Colonic mucosa (tissue), 4 donors: Measurements from ENCODE around the gene MRTFA. TPM values are rescaled to one million over a fixed set of nuclear protein-coding genes. Genes with fewer than 3 reads are reported as not detected.
"Not testable (repeated sequence)": the region's sequence is repeated elsewhere in the genome, so short reads cannot be mapped to it uniquely, and the experiment has no call there.

Experiments used
- DNase-seq: peaks from one replicate; pipeline ENCODE4 v3.0.0-alpha.2; 2020
- H3K27ac ChIP-seq: fragments of 200-600 bp; one replicate; pipeline ENCODE4 v1.8.0; 2021
- H3K27me3 ChIP-seq: fragments of 200-600 bp; one replicate; pipeline ENCODE4 v1.8.0; 2021
- H3K36me3 ChIP-seq: fragments of 200-600 bp; one replicate; pipeline ENCODE4 v1.8.0; 2021
- H3K4me1 ChIP-seq: fragments of 200-600 bp; one replicate; pipeline ENCODE4 v1.8.0; 2021; ENCODE audit warnings: mild to moderate bottlenecking
- H3K4me3 ChIP-seq: fragments of 200-600 bp; one replicate; pipeline ENCODE4 v1.8.0; 2021
- H3K9ac ChIP-seq, 2 donors: one replicate each; pipeline ENCODE4 v1.7.0; 2013; ENCODE audit warnings: control low read depth in 2 of 2, low read depth in 2 of 2, low read length in 2 of 2
- H3K9me3 ChIP-seq: fragments of 200-600 bp; one replicate; pipeline ENCODE4 v1.8.0; 2021
- intact Hi-C: fragments of 100-400 bp; cut with DNase I; formaldehyde crosslinking; loops from one replicate; pipeline ENCODE4 v1.14.1; 2022
- total RNA-seq, 2 donors: library from RNA; stranded (reverse); fragmentation: NEBNext Ultra II Directional in 1 of 2; extraction: Animal tissue kit (Norgen Biotek cat#: 25700) in 1 of 2; gene quantifications; one replicate each; pipeline ENCODE4 v1.2.1, GENCODE V29; 2021
- TF ChIP-seq, protein P1 (sequence below): fragments of 200-600 bp; IDR thresholded peaks from one replicate; pipeline ENCODE4 v1.8.0; 2022; ENCODE audit warnings: antibody characterized with exemption, mild to moderate bottlenecking
- donor health status: healthy.
- donor health status: DM: no; HTN: no; CAD: no.
- donor health status: DM: no; HTN: no; CAD: no.

MRTFA gene
- total RNA-seq, 2 donors from 2014 or later, result 31.9 to 35.6 TPM

DNA sequence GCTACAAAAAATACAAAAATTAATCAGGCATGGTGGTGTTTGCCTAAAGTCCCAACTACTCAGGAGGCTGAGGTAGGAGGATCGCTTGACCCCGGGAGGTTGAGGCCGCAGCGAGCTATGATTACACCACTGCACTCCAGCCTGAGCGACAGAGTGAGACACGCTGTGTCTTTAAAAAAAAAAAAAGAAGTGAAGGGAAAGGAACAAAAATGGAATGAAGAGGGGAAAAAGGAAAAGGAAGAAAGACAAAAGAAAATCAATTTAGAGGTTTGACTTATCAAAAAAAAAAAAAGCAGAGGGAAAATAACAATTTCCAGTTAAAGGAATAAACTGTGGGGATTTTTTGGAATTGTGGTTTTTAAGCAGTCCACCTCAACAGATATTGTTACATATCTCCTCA lies 36.8 kb downstream of the MRTFA start:
- no peak overlapping the region for H3K4me3 ChIP-seq
- intact Hi-C loops, result no loop called here
- H3K36me3 ChIP-seq, result no peaks in the 10 kb centered on the region
- no peaks in the 10 kb centered on the region for H3K9me3 ChIP-seq
- no peaks in the 10 kb centered on the region for H3K27me3 ChIP-seq
- H3K4me1 ChIP-seq, result no peaks in the 10 kb centered on the region
- no peak for DNase-seq
- H3K9ac ChIP-seq, result no peak overlapping the region
- TF ChIP-seq, protein P1, sequence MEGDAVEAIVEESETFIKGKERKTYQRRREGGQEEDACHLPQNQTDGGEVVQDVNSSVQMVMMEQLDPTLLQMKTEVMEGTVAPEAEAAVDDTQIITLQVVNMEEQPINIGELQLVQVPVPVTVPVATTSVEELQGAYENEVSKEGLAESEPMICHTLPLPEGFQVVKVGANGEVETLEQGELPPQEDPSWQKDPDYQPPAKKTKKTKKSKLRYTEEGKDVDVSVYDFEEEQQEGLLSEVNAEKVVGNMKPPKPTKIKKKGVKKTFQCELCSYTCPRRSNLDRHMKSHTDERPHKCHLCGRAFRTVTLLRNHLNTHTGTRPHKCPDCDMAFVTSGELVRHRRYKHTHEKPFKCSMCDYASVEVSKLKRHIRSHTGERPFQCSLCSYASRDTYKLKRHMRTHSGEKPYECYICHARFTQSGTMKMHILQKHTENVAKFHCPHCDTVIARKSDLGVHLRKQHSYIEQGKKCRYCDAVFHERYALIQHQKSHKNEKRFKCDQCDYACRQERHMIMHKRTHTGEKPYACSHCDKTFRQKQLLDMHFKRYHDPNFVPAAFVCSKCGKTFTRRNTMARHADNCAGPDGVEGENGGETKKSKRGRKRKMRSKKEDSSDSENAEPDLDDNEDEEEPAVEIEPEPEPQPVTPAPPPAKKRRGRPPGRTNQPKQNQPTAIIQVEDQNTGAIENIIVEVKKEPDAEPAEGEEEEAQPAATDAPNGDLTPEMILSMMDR, result no peak
- H3K27ac ChIP-seq, result no peak overlapping the region

DNA sequence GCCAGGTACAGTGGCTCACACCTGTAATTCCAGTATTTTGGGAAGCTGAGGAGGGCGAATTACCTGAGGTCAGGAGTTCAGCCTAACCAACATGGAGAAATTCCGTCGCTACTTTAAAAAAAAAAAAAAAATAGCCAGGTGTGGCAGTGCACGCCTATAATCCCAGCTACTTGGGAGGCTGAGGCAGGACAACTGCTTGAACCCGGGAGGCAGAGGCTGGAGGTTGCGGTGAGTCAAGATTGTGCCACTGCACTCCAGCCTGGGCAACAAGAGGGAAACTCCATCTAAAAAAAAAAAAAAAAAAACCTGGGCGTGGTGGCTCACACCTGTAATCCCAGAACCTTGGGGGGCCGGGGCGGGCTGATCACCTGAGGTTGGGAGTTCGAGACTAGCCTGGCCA lies 37.8 kb downstream of the MRTFA start:
- H3K36me3 ChIP-seq, DNase-seq, intact Hi-C loops, H3K27ac ChIP-seq, H3K9ac ChIP-seq, H3K9me3 ChIP-seq, H3K4me1 ChIP-seq, H3K27me3 ChIP-seq, H3K4me3 ChIP-seq: not testable (repeated sequence)

DNA sequence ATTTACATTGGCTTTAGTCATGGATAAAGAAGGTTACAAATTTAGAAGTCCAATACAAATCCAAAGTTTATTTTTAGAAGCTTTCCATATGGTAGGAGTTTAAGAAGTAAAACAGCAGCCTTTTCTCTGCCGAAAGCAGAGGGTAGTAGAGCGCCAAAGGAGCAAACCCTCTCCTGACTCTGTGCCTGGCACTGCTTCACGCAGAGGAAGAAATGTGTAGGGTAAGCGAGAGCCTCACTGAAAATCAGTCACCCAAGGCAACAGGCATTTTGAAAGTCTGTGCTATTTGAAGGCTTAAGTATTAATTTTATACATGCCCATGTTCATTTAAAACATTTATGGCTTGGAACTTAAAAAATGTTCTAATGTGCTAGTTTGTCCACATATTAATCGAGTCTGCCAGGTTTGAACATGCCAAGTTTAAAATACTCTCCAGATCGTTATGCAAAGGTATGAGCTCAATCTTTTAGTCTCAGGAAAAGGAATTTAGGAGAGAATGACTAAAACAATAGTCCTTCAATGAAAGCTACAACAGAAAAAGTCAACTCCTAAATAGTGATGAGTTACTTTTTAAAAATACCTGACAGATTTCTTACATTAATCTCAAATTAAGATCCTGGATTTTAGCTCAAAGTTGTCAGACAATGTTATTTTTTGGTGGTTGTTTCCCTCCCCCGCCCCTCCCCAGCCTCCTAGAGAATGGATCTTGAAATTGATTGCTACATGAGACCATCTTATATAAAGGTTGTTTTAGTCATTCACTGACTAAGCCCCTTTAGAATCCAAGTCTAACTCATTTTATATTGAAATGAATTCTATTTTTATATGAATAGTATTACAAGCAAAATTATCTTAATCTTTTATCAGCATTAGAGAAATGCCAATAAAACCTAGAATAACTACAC lies 38.7 kb downstream of the MRTFA start:
- Histone ChIP-seq H3K9ac (no peak overlapping the region), H3K4me3 (no peak overlapping the region), H3K27ac (no peak overlapping the region), H3K4me1 (peaks cover 11% of the 10 kb centered on the region), H3K27me3 (no peaks in the 10 kb centered on the region), H3K9me3 (no peaks in the 10 kb centered on the region), H3K36me3 (no peaks in the 10 kb centered on the region)
- intact Hi-C loops, result no loop called here
- no peak for DNase-seq
- TF ChIP-seq, protein P1, result no peak

DNA sequence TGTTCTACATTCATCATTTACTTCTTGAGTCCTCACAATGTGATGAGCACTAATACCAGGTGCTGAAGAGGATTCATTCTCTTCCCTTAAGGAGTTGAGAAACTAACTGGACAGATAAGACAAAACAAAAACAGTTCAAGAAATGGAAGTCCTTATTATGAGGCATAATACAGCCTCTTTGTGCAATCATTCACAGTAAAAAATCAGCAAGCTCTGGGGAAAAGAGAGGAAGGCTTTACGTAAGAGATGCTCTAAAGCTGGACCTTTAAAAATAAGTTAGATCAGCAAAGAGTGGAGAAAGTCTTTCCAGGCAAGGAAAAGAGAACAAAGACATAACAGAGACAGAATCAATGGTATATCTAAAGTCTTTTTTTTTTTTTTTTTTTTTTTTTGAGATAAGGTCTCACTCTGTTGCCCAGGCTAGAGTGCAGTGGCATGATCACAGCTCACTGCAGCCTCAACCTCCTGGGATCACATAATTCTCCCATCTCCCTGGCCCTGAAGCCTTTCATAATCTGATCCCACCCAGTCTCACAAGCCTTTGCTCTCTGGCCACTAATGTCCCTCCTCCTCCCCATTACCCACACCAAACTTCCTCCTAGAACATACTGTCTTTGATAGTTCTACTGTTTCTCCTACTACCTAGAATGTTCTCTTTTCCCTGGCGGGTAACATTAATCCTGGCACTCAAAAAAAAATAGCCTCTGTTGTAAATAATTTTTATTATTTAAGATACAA lies 40.9 kb downstream of the MRTFA start:
- H3K9me3 ChIP-seq, result no peaks in the 10 kb centered on the region
- DNase-seq, result no peak
- TF ChIP-seq, protein P1, result no peak
- intact Hi-C loops, result no loop called here
- no peaks in the 10 kb centered on the region for H3K36me3 ChIP-seq
- no peaks in the 10 kb centered on the region for H3K27me3 ChIP-seq
- H3K4me3 ChIP-seq, result no peak overlapping the region
- no peak overlapping the region for H3K9ac ChIP-seq
- peaks cover 11% of the 10 kb centered on the region for H3K4me1 ChIP-seq
- H3K27ac ChIP-seq, result no peak overlapping the region

DNA sequence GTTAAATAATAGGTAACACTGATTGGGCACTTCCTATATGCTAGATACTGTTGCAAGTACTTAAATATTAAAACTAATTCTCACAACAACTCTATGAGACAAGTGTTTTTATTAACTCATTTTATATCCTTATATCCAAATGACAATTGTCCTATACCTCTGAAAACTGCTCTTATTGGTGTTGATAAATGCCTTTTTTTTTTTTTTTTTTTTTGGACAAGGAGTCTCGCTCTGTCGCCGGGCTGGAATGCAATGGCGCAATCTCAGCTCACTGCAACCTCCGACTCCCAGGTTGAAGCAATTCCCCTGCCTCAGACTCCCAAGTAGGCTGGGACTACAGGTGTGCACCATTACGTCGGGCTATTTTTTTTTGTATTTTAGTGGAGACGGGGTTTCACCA lies 41.6 kb downstream of the MRTFA start:
- DNase-seq, result no peak
- Histone ChIP-seq H3K27ac (no peak overlapping the region), H3K4me1 (peaks cover 11% of the 10 kb centered on the region), H3K4me3 (no peak overlapping the region), H3K36me3 (no peaks in the 10 kb centered on the region), H3K9ac (no peak overlapping the region), H3K27me3 (no peaks in the 10 kb centered on the region), H3K9me3 (no peaks in the 10 kb centered on the region)
- intact Hi-C loops, result no loop called here
- TF ChIP-seq, protein P1, result no peak

DNA sequence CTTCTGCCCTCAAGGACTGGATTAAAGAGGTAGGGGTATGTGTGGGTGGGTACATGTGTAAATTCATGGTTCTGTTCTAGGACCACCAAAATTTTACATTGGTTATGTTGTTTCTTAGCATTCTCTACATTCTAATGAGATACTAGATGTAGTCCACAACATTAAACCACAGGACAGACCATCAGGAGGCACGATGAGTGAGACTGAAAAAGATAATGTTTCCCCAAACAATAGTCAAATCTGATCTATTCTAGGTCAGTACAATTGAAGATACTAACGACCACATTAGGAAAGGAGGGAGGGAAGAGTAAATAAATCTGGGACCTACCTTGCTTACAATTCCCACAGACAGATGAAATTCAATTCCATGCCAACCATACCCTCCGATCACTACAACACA lies 42.2 kb downstream of the MRTFA start:
- no peak for DNase-seq
- H3K27me3 ChIP-seq, result no peaks in the 10 kb centered on the region
- TF ChIP-seq, protein P1, result no peak
- H3K36me3 ChIP-seq, result no peaks in the 10 kb centered on the region
- no peak overlapping the region for H3K9ac ChIP-seq
- no peak overlapping the region for H3K27ac ChIP-seq
- intact Hi-C loops, result no loop called here
- H3K9me3 ChIP-seq, result no peaks in the 10 kb centered on the region
- no peak overlapping the region for H3K4me3 ChIP-seq
- peaks cover 11% of the 10 kb centered on the region for H3K4me1 ChIP-seq
